Measurements from ENCODE around the gene CDH22.

CDH22 gene

GRCh38 chr20:46265539-46265938 is 42.8 kb downstream of the CDH22 start:
- DNase-seq: no peak

DNA sequence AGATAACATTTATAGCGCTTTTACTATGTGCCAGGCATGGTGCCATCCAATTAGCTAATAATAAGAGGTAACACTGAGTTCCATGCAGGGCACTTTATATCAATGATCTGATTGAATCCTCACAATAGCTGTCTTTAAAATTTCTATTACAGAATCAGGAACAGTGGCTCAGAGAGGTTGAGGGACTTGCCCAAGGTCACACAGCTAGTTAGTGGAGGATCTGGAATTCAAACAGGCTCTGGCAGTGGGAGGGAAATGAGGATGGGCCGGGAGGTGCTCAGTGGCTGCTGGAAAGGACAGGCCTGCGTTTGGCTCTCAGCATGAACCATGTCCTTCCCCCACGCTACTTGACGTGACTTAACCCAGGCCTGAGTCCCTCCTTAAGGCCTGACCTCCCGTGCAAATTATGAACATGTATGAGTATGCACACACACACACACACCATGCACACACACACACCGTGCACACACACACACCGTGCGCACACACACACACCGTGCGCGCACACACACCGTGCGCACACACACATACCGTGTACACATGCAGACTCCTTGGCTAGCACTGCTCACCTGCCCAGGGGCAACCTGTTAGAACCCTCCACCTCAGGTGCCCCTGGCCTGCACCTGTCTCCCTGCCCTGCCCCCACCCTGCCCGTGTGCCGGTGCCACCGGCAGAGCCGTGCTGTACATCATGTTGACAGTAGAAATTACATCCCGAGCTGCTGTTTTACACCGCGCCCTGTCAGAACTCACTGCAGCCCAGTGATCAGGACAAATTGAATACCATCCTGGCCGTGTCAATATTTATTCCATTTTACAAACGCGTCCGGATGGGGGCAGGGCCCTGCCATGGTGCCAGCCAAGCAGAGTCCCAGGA is 43.7 kb downstream of the CDH22 start:
- no peak for DNase-seq

- DNase-seq: no peak
Measured at GRCh38 chr20:46261456-46262253, 46.6 kb downstream of the CDH22 start.

DNA sequence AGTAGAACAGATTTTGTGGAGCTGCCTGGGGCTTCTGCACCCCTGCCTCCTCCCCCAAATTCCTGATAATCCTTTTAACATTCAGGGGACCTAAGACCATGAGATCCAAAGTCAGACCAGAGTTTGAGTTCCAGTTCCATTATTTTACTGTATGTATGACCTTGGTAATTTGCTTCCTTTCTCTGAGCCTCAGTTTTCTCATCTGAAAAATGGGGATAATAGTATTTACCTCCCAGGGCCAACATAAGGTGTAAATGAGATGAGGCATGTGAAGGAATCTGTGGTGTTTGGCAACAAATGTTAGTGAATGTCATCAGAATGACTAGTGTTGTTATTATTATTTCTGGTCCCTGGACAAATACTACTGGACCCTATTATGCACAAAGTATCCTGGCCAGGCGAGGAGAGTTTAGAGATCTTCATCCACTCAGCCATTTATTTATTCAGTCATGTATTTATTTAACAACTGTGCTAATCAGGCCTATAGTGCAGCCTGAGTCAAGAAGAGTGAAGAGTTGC is 47.3 kb downstream of the CDH22 start:
- DNase-seq: no peak

- DNase-seq: no peak
Measured at GRCh38 chr20:46260480-46260879, 47.8 kb downstream of the CDH22 start.

DNA sequence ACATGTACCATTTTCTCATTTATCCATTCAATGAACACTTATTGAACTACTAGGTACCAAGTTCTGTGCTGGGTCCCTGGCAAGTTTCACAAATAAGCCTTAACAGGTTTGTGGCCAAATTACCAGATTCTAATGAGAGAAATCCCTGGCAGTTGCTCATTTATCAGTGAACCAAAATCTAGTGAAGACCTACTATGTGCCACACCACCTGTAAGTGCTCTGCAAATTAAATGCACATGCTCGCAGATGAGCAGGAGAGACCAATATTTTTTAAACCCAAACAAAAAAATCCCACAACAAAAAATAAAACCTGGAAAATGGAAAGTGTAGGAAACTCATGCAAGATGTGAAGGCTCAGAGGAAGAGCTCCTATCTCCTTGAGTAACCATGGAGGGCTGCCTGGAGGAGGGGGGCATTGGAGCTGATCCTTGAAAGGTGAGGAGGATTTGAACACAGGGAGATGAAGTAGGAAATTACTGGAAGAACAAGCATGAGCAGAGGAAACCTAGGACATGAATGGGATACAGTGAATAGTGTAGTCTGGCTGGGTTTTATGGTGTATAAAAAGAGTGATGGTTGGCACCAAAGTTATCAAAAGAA is 48.9 kb downstream of the CDH22 start:
- DNase-seq: no peak

GRCh38 chr20:46257887-46258286 is 50.4 kb downstream of the CDH22 start:
- no peak for DNase-seq

DNA sequence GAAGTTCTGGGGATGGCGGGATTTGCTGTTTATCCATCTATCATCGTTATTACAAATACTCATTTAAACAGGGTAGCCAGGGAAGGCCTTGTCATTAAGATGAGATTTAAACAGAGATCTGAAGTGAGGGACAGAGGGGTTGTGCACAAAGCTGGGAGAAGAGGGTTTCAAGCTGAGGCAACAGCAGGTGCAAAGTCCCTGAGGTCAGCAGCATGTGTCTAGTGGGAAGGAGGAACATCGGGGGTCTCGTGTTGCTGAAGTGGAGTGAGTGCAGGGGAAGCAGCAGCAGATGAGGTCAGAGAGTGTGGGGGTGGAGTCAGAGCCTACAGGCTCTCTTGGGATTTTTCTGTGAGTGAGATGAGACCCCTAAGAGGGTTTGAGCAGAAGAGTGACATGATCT is 52.0 kb downstream of the CDH22 start:
- DNase-seq: no peak

DNA sequence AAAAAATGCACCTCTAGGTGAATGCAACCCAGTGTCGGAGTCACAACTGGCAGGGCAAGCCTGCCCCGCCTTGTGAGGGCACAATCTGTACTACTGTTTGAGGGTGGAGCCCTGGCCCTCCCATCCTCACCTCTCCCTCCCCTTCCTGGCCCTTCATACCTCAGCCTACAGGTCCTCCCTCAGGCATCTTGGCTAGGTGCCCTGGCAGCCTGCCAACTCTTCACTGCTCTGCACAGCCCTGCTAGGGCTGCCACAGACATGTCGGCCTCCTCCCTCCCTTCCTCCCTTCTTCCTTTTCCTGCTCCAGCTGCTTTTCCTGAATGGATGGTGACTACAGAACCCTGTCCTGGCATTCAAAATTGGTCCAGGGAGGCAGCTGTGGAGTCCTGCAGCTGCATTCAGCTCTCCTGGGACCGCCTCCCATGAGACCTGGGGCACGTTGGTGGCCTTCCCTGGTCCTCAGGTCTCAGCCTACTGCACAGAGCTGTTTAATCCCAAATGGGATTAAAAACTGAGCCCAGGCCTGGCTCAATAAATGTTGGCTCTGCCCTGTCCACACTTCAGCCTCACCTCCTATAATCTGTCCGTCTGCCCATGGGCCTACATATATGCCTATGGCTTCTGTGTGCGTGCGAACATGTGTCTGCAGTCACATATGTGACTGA is 52.7 kb downstream of the CDH22 start:
- no peak for DNase-seq

DNA sequence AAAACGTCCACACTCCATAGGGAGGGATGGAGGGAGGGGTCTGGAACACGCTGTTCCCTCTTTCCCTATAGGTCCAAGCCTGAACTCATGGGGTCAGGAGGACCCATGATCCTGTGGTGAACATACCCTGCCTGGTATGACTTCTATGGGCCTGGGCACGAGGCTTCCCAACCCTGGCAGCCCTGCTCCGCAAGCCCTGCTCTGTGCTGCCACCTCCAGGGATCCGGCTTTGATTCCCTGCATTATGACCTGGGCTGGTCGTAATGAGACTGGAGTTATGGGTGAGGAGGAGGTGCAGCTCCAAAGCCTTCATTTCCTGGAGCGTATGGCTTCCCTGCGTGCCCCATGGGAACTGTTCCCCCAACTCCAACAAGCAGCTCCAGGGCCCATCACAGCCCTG is 54.9 kb downstream of the CDH22 start:
- DNase-seq: no peak

GRCh38 chr20:46252352-46253091 is 55.8 kb downstream of the CDH22 start:
- no peak for DNase-seq

- DNase-seq: no peak
Measured at GRCh38 chr20:46251211-46251673, 57.1 kb downstream of the CDH22 start.

DNA sequence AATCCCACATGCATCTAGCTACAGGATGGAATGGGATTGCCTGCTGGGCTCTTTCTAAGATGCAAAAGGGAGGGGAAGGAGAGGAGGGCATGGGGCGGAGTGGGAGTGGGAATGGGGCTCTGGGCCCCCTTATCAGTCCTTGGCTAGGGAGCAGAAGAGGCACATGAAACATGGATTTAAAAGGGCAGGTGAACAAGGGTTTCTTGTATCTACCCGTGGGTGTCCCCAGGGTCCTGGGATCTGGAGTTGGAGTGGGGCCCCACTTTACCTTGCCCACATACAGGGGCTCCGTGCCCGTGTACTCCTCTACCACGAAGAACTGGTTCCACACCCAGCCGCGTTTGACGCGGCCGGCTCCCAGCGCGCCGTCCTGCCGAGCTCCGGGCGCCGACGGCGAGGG is 57.5 kb downstream of the CDH22 start:
- DNase-seq: no peak

DNA sequence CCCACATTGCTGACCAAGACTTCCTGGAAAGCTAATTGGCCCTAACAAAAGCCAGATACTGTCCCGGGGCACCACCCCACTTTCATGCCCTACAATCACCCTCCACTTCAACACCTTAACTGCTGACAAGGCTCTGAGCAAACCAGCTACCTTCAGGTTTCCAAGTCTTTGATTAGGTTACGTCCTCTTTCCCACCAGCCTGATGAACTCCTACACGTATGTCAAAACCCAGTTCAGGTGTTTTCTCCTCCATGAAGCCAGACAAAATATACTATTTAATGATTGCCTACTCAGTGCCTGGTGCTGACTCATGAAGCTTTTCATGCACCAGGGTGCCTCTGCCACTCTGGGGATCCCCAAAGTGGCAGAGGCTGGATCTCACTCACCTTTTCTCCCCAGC is 58.6 kb downstream of the CDH22 start:
- DNase-seq: no peak

DNA sequence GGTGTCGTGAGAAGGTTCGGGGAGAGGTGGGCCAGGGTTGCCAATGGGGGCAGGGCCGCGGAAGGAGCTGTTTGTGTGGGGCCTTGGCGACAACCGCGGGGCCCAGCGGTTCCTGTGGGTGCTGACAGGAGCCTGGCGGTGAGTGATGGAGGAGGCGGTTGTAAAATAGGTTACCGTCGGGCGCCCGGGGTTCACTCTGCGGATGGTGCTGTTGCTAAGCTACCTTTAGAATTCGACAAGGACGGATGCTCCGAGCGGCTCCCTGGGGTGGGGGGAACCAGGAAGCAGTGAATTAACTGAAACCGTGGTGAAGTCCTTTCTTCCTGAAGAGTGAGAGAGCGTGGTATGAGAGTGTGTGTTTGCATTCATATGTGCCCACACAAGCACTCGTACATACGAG is 61.7 kb downstream of the CDH22 start:
- DNase-seq: no peak

GRCh38 chr20:46243707-46244628 is 64.3 kb downstream of the CDH22 start:
- no peak for DNase-seq

- DNase-seq: no peak
Measured at GRCh38 chr20:46242390-46242789, 65.9 kb downstream of the CDH22 start.

- DNase-seq: no peak
Measured at GRCh38 chr20:46240881-46241280, 67.4 kb downstream of the CDH22 start.

DNA sequence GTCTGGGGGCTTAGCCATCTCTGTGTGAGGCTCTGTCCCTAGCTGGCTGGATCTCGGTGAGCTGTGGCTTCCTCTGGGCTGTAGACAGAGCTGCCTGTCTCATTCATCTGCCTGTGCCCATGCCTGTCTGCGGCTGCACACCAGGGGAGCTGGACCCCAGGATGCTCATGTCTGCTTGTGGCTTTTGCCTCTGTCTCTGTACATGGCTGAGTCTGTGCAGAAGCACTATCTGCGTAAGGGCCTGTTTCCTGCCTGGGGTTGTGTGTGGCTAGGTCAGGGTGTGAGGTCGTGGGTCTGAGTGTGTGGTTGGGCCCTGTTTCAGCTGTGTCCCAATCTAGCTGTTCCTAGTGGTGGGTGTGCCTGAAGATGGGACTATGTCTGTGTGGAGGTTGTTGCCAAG is 68.2 kb downstream of the CDH22 start:
- no peak for DNase-seq

GRCh38 chr20:46237736-46238135 is 70.6 kb downstream of the CDH22 start:
- no peak for DNase-seq

- no peak for DNase-seq
Measured at GRCh38 chr20:46237227-46237626, 71.1 kb downstream of the CDH22 start.

Measured in effector CD8-positive, alpha-beta T cell (primary cell).